GM23338 (cell line): Measurements from ENCODE around the gene CIB4. TPM values are rescaled to one million over a fixed set of nuclear protein-coding genes. Genes with fewer than 3 reads are reported as not detected.

Experiments used
- ATAC-seq: fragments of 200-7000 bp; cut with Tn5 transposase; 3 replicates; pipeline ENCODE4 v1.9.1; 2020
- DNase-seq: peaks from one replicate; pipeline ENCODE4 v3.0.0-alpha.2; 2015; ENCODE audit warnings: low spot score
- H2AFZ ChIP-seq: fragments of 200-600 bp; sonication (generic); 2 replicates; pipeline ENCODE4 v1.8.0; 2016; ENCODE audit warnings: antibody characterized with exemption, mild to moderate bottlenecking, moderate library complexity
- H3F3A ChIP-seq: fragments of 200-600 bp; sonication (generic); replicated peaks from 2 replicates; pipeline ENCODE4 v1.8.0; 2017; ENCODE audit warnings: antibody characterized with exemption, mixed run types, low read depth
- H3K27ac ChIP-seq: fragments of 200-600 bp; sonication (generic); 2 replicates; pipeline ENCODE4 v1.6.1; 2016; ENCODE audit warnings: low read depth
- H3K27me3 ChIP-seq: fragments of 200-600 bp; sonication (generic); 2 replicates; pipeline ENCODE4 v1.8.0; 2016; ENCODE audit warnings: mild to moderate bottlenecking, mixed run types, moderate library complexity; ENCODE audit not compliant: insufficient read depth
- H3K36me3 ChIP-seq: fragments of 200-600 bp; sonication (generic); 2 replicates; pipeline ENCODE4 v1.8.0; 2016; ENCODE audit warnings: mild to moderate bottlenecking; ENCODE audit not compliant: insufficient read depth
- H3K4me1 ChIP-seq: fragments of 200-600 bp; sonication (generic); 2 replicates; pipeline ENCODE4 v1.8.0; 2016; ENCODE audit warnings: mild to moderate bottlenecking, moderate library complexity; ENCODE audit not compliant: insufficient read depth
- H3K4me2 ChIP-seq: fragments of 200-600 bp; sonication (generic); 2 replicates; pipeline ENCODE4 v1.7.1; 2017; ENCODE audit warnings: mixed run types
- H3K4me3 ChIP-seq: fragments of 200-600 bp; sonication (generic); 2 replicates; pipeline ENCODE4 v1.6.1; 2016; ENCODE audit warnings: mixed run types
- H3K79me2 ChIP-seq: fragments of 200-600 bp; sonication (generic); replicated peaks from 2 replicates; pipeline ENCODE4 v1.8.0; 2017; ENCODE audit warnings: mild to moderate bottlenecking; ENCODE audit not compliant: insufficient read depth
- H3K9me2 ChIP-seq: fragments of 200-600 bp; sonication (generic); 2 replicates; pipeline ENCODE4 v1.8.0; 2017; ENCODE audit not compliant: insufficient read depth
- H4K20me1 ChIP-seq: fragments of 200-600 bp; sonication (generic); replicated peaks from 2 replicates; pipeline ENCODE4 v1.8.0; 2017; ENCODE audit warnings: mild to moderate bottlenecking; ENCODE audit not compliant: insufficient read depth
- H3K27ac Mint-ChIP-seq: 2 replicates; pipeline ENCODE4 v1.8.0; 2020; ENCODE audit warnings: inconsistent platforms, mild to moderate bottlenecking, moderate library complexity, mixed read lengths
- H3K27me3 Mint-ChIP-seq: 3 replicates; pipeline ENCODE4 v1.8.0; 2022; ENCODE audit warnings: low read depth, mild to moderate bottlenecking, moderate library complexity, mixed read lengths, inconsistent platforms; ENCODE audit not compliant: insufficient read depth, poor library complexity
- H3K36me3 Mint-ChIP-seq: 3 replicates; pipeline ENCODE4 v1.8.0; 2021; ENCODE audit warnings: low read depth, mild to moderate bottlenecking, inconsistent platforms, moderate library complexity, mixed read lengths
- H3K4me1 Mint-ChIP-seq: 3 replicates; pipeline ENCODE4 v1.8.0; 2020; ENCODE audit warnings: mild to moderate bottlenecking, inconsistent platforms, mixed read lengths
- H3K4me3 Mint-ChIP-seq: 3 replicates; pipeline ENCODE4 v1.8.0; 2021; ENCODE audit warnings: moderate library complexity, mild to moderate bottlenecking, inconsistent platforms, mixed read lengths
- H3K9me3 Mint-ChIP-seq: 3 replicates; pipeline ENCODE4 v1.8.0; 2020; ENCODE audit warnings: moderate library complexity, mild to moderate bottlenecking, inconsistent platforms, mixed read lengths
- CREB1 ChIP-seq: fragments of 250-450 bp; sonication (Bioruptor Pico); IDR thresholded peaks from 2 replicates; pipeline ENCODE4 v1.5.0; 2020; ENCODE audit warnings: low read depth, mild to moderate bottlenecking, moderate library complexity
- CTCF ChIP-seq, 2 experiments: fragments of 200-600 bp in 1 of 2; sonication (generic) in 1 of 2; conservative IDR thresholded peaks; 2 replicates each; pipeline versions ENCODE4 v1.5.1 to v1.6.1; 2016 to 2017; ENCODE audit warnings: antibody characterized with exemption in 2 of 2, low read depth in 2 of 2, mild to moderate bottlenecking in 2 of 2, moderate library complexity in 1 of 2
- ETS1 ChIP-seq: IDR thresholded peaks from 2 replicates; pipeline ENCODE4 v1.6.1; 2016; ENCODE audit warnings: antibody characterized with exemption
- EZH2 ChIP-seq: fragments of 200-600 bp; sonication (generic); IDR thresholded peaks from one replicate; pipeline ENCODE4 v1.8.0; 2017; ENCODE audit warnings: antibody characterized with exemption, mild to moderate bottlenecking, low read depth; ENCODE audit not compliant: unreplicated experiment
- EZH2phosphoT487 ChIP-seq: fragments of 200-600 bp; sonication (generic); IDR thresholded peaks from one replicate; pipeline ENCODE4 v1.8.1; 2018; ENCODE audit warnings: antibody characterized with exemption; ENCODE audit not compliant: unreplicated experiment
- JUNB ChIP-seq: IDR thresholded peaks from one replicate; pipeline ENCODE4 v1.6.1; 2016; ENCODE audit warnings: antibody characterized with exemption; ENCODE audit not compliant: unreplicated experiment
- NANOG ChIP-seq: IDR thresholded peaks from 2 replicates; pipeline ENCODE4 v1.6.1; 2016; ENCODE audit warnings: antibody characterized with exemption, borderline replicate concordance
- REST ChIP-seq: IDR thresholded peaks from one replicate; pipeline ENCODE4 v1.6.1; 2018; ENCODE audit warnings: antibody characterized with exemption; ENCODE audit not compliant: unreplicated experiment
- STAT1 ChIP-seq: IDR thresholded peaks from one replicate; pipeline ENCODE4 v1.6.1; 2016; ENCODE audit warnings: antibody characterized with exemption; ENCODE audit not compliant: unreplicated experiment
- ZNF114 ChIP-seq: fragments of 250-450 bp; sonication (Bioruptor Pico); IDR thresholded peaks from 2 replicates; pipeline ENCODE4 v1.5.0; 2020; ENCODE audit warnings: mild to moderate bottlenecking, moderate library complexity
- ZNF331 ChIP-seq: fragments of 250-450 bp; sonication (Bioruptor Pico); IDR thresholded peaks from 2 replicates; pipeline ENCODE4 v1.5.0; 2020; ENCODE audit warnings: low read depth, mild to moderate bottlenecking, moderate library complexity
- ZNF462 ChIP-seq: fragments of 250-450 bp; sonication (Bioruptor Pico); IDR thresholded peaks from 2 replicates; pipeline ENCODE4 v1.5.0; 2020; ENCODE audit warnings: mild to moderate bottlenecking, moderate library complexity
- polyA plus RNA-seq: library from polyadenylated mRNA; unstranded; fragments of >200 nt; fragmentation: Nextera tagmentation; extraction: Ambion mirVana; gene quantifications from 2 replicates; pipeline ENCODE4 v1.2.1, GENCODE V29; 2016
- total RNA-seq: library from RNA; depleted of rRNA; stranded (reverse); fragments of >200 nt; shearing (Covaris generic); gene quantifications from 2 replicates; pipeline ENCODE4 v1.2.3, GENCODE V29; 2014

The CIB4 gene
- total and polyA plus RNA-seq, 2 experiments from 2014 or later, result not detected

- no peak for TF ChIP-seq NANOG
- no peak for TF ChIP-seq EZH2phosphoT487
- no peak for TF ChIP-seq CREB1 (CRISPR knock-in tag)
- no peak for TF ChIP-seq EZH2
- TF ChIP-seq STAT1, result no peak
- no peak for TF ChIP-seq REST
- no peak for TF ChIP-seq JUNB
- no peak for TF ChIP-seq ZNF114 (CRISPR knock-in tag)
- no peak for TF ChIP-seq ZNF331 (CRISPR knock-in tag)
Observed at GRCh38 chr2:26685989-26686839, 45.0 kb upstream of the CIB4 start (continued).

GRCh38 chr2:26685341-26685740 lies 44.2 kb upstream of the CIB4 start:
- Histone ChIP-seq H3K27me3 (peaks cover 2% of the 10 kb centered on the region; the same call in 1 of the 2 replicates), H3K36me3 (no peaks in the 10 kb centered on the region), H3K27ac (no peak overlapping the region), H3K9me2 (no peaks in the 10 kb centered on the region), H2AFZ (no peak overlapping the region), H3K4me1 (no peaks in the 10 kb centered on the region), H3F3A (no peaks in the 10 kb centered on the region), H3K4me3 (no peak overlapping the region), H3K4me2 (no peak overlapping the region), H4K20me1 (no peaks in the 10 kb centered on the region), H3K79me2 (no peaks in the 10 kb centered on the region)
- Mint-ChIP-seq H3K27me3 (peaks cover 20% of the 10 kb centered on the region), H3K27ac (no peak overlapping the region), H3K4me3 (no peak overlapping the region), H3K36me3 (no peaks in the 10 kb centered on the region), H3K9me3 (no peaks in the 10 kb centered on the region), H3K4me1 (peaks cover 14% of the 10 kb centered on the region; the same call in 2 of the 3 replicates)
- DNase-seq (no peak), ATAC-seq (no peak)
- TF ChIP-seq ZNF331 (CRISPR knock-in tag) (no peak), EZH2phosphoT487 (no peak), NANOG (no peak), ETS1 (no peak), ZNF462 (no peak), CTCF (conservative IDR thresholded peaks at IDR 0.05; ENCODE audit: low read depth in 2 of 2) (no peak)
